HL-60 (cell line): ENCODE results near the gene CCDC88B.

Experiments used
- GABPA ChIP-seq: IDR thresholded peaks from 2 replicates; pipeline ENCODE4 v1.6.1; 2012; ENCODE audit warnings: low read depth
- POLR2AphosphoS5 ChIP-seq: IDR thresholded peaks from 2 replicates; pipeline ENCODE4 v1.6.1; 2012; ENCODE audit warnings: low read depth
- REST ChIP-seq: IDR thresholded peaks from 2 replicates; pipeline ENCODE4 v1.6.1; 2012; ENCODE audit warnings: low read depth; ENCODE audit not compliant: insufficient replicate concordance
- SPI1 ChIP-seq: IDR thresholded peaks from 2 replicates; pipeline ENCODE4 v1.6.1; 2012; ENCODE audit warnings: low read depth, mild to moderate bottlenecking, borderline replicate concordance
- TF ChIP-seq, protein P1 (sequence below): IDR thresholded peaks from one replicate; pipeline ENCODE4 v1.5.1; 2011; ENCODE audit warnings: low read length, control low read depth, inconsistent platforms; ENCODE audit not compliant: insufficient read depth

DNA sequence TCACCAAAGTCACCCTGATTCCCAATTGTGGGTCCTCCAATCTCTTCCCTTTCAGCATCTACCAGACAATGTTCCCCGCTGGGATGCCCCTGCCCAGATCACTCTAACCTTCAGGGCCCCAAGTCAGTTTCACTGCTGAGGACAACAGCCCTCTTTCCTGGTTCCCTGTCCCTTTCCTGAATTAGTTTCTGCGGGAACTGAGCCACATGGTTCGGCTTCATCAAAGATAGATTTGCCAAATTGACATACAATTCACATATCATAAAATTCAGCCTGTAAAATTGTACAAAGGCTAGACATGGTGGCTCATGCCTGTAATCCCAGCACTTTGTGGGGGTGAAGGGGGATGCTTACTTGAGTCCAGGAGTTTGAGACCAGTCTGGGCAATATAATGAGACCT, 12.0 kb upstream of the CCDC88B start:
- TF ChIP-seq, protein P1, sequence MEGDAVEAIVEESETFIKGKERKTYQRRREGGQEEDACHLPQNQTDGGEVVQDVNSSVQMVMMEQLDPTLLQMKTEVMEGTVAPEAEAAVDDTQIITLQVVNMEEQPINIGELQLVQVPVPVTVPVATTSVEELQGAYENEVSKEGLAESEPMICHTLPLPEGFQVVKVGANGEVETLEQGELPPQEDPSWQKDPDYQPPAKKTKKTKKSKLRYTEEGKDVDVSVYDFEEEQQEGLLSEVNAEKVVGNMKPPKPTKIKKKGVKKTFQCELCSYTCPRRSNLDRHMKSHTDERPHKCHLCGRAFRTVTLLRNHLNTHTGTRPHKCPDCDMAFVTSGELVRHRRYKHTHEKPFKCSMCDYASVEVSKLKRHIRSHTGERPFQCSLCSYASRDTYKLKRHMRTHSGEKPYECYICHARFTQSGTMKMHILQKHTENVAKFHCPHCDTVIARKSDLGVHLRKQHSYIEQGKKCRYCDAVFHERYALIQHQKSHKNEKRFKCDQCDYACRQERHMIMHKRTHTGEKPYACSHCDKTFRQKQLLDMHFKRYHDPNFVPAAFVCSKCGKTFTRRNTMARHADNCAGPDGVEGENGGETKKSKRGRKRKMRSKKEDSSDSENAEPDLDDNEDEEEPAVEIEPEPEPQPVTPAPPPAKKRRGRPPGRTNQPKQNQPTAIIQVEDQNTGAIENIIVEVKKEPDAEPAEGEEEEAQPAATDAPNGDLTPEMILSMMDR: no peak
- no peak for TF ChIP-seq SPI1
- TF ChIP-seq REST: no peak
- no peak for TF ChIP-seq POLR2AphosphoS5
- no peak for TF ChIP-seq GABPA
